DMS153 treated with DMSO at 0.1 percent for 48 hours (cell line): Measurements from ENCODE around the gene ASPHD2.
A peak's percentile ranks its signal among the peaks of the same experiment; 100 is the strongest.

Experiments used
- DNase-seq: peaks from one replicate; lab custom pipeline; 2025; ENCODE audit not compliant: unreplicated experiment; lab: John Stamatoyannopoulos, UW

Gene ASPHD2

DNA sequence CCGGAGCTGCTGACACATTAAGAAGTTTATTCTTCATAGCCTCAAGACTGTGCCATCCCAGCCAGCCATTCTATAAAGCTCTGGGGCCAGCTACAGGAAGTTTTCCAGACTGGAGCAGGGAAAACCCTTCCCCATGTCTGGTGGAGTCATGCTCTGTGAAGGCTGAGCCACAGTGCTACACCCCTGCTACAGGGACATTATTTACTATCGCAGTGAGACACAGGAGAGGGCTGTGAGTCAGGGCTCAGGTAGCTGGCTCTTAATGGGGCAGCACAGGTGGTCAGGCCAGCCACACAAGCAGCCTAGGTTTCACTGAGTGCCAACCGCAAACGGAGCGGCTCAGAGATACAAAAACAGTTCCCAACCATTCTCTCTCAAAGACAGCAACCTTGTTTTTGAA is 42.5 kb downstream of the ASPHD2 start:
- no peak for DNase-seq

DNA sequence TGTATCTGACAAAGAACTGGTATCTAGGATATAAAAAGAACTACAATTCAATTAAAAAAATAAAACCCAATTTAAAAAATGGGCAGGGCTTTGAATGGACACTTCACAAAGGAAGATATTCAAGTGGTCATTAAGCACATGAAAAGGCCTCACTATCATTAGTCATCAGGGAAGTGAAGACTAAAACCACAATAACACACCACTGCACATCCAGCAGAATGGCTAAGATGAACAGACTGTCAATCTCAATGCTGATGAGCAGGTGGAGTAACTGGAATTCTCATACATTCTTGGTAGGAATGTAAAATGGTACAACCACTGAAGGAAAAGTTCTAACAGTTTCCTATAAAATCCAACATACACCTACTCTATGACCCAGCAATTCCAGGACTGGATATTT is 45.6 kb downstream of the ASPHD2 start:
- DNase-seq = no peak

GRCh38 chr22:26476705-26477340 is 47.8 kb downstream of the ASPHD2 start:
- DNase-seq = no peak

DNA sequence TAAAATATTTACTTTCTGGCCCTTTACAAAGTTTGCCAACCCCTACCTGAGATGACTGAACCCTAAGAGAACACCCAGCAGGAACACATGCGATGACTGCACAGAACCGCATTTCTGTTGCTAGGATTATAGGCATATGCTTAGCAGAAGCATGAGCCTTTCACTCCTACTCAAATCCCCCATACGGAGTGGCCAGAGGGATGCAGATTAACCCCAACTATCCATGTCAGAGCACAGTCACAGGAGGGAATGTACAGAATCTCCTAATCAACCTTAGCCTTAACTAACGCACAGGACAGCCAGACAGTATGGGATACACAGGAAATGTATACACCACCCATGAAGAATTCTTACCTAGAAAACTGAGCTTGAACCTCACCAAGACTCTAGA is 48.3 kb downstream of the ASPHD2 start:
- no peak for DNase-seq

GRCh38 chr22:26479043-26479791 is 50.2 kb downstream of the ASPHD2 start:
- peak; percentile 17 for DNase-seq

DNA sequence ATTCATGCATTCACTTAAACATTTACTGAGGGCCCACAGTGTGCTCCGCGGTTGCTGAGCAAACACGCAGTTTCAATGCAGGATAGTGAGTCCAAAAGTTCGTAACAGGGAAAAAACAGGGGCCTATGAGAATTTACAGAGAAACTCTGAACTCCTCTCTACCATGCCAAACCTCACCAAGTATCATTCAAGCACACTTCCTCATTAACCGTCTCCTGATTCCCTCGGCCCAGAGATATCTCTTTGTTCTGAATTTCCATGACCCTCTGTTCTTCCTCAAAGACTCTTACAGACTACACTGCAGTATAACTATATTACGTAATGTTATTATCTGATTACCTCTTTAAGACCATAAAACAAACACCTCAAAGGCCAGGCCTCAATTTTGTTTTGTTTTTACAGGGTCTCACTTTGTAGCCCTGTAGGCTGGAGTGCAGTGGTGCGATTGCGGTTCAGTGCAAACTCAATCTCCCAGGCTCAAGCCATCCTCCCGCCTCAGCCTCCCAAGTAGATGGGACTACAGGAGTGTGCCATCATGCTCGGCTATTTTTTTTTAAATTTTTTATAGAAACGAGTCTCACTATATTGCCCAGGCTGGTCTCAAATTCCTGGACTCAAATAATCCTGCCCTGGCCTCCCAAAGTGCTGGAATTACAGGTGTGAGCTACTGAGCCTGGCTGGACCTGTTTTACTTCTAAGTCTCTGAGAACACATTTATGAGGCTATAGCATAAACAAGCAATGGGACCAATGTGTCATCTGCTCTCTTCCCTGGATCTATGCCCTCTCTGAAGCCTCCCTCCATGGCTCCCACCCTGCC is 50.9 kb downstream of the ASPHD2 start:
- no peak for DNase-seq

- no peak for DNase-seq
These were observed 51.5 kb downstream of the ASPHD2 start for GRCh38 chr22:26480611-26480932.

- DNase-seq = no peak
These were observed 52.1 kb downstream of the ASPHD2 start for GRCh38 chr22:26481112-26481693.

DNA sequence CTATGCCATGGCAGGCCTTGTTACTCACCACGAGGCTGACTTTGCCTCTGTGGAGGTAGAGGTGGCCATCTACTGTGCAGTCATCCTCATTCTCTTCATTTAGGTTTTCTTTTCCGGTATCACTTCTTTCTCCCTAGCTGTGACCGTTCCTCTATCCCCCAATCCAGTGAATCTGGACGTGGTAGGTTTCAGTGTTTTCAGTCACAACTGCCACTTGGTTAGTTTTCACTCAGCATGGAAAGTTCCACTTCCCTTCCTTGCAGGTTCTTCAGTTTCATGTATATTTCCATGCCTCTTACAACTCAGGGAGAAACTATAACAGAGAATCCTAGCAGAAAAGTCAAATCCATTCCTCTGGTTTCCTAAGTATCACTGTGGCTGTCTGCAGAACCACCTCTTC is 52.6 kb downstream of the ASPHD2 start:
- DNase-seq = no peak

GRCh38 chr22:26482161-26482560 is 53.1 kb downstream of the ASPHD2 start:
- DNase-seq = no peak

DNA sequence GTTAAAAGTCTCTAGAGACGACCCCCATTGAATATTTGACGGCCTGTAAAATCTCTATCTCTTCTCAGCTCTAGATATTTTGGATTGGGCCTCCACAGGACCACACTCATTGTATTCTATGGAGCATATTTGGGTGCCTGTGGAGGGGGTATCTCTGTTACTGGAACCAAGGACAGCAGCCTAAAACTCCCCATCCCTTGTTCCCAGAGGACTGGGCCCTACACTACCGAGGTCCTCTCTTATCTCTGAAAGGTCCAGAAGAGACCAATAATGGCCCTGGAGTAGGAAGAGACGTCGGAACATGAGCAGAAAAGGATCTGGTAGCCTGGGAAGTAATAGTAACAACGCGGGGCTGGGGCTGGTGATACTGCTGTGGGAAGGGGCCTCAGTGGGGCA is 54.0 kb downstream of the ASPHD2 start:
- DNase-seq = no peak

GRCh38 chr22:26483439-26484359 is 54.6 kb downstream of the ASPHD2 start, which contains the start of the genes HPS4 and SRRD:
TSS of gene HPS4 (minus strand) at chr22:26483783. CDS start at chr22:26481762, 2,021 bp downstream.
TSS of gene SRRD (plus strand) at chr22:26483877. CDS start at chr22:26483891, 14 bp downstream.
- peak; percentile 82 for DNase-seq

GRCh38 chr22:26484360-26484706 is 55.3 kb downstream of the ASPHD2 start:
- no peak for DNase-seq

- DNase-seq = no peak
These were observed 56.0 kb downstream of the ASPHD2 start for GRCh38 chr22:26485013-26485412.

DNA sequence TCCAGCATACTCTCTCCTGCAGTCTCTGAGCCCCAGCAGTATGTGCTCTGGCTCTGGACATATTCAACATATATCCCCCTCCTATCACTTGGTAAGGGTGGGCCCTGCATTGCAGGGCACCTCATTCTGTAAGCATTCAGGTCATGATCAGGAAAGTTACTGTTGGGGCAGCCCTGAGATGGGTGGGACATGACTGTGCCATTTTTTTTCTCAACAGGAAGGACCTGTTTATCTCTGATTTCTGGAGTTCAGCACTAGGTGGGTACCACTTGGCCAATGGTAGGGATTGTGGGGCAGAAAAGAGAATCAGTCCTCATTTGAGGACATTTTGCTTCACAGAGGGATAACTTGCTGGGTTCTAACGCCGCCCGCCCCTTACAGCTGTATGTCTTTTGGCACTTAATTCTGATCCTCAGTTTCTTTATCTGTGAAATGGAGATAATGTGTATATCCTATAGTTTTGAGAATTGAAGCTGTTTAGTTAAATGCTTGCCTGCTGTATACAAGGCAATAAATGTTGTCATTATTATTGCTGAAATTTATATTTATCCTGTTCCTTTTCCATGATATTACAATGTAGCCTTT is 56.8 kb downstream of the ASPHD2 start:
- DNase-seq = no peak

GRCh38 chr22:26486394-26486793 is 57.3 kb downstream of the ASPHD2 start:
- DNase-seq = no peak

DNA sequence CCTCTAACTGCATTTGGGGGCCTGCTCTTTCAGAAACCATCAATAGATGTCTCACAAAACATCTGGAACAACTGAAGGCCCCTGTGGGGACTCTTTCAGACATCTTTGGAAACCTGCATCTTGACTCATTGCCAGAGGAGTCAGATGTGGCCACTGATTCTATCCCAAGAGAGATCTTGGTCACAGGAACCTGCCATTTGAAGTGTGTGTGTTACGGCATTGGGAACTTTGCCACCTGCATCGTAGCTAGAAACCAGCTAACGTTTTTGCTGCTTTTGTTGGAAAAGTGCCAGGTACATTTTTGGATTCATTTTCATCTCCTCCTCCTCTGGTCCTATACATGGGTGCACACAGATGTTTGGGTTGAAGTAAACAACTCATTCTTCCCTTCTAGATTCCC is 58.9 kb downstream of the ASPHD2 start:
- DNase-seq = no peak

GRCh38 chr22:26489447-26490036 is 60.5 kb downstream of the ASPHD2 start:
- no peak for DNase-seq

DNA sequence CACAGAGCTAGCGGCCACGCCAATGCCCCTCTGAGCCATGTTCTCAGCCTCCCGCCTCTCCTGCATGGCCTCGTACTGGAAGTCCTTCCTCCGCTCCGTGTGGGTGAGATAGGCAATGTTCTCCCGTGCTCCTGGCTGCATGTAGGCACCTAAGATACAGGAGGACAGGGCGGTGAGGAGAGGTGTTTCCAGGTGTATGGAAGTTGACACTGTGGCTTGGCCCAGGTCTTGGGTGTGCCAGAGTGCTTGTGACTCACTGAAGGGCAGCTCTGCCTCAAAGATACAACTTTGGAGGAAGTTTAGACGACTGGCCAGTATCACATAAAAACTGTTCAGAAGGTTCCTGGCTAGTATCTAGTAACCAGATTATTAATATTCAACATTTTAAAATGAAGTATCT is 63.2 kb downstream of the ASPHD2 start:
- no peak for DNase-seq

GRCh38 chr22:26494506-26494905 is 65.4 kb downstream of the ASPHD2 start:
- no peak for DNase-seq
